Chondrocyte (in vitro differentiated cells): ENCODE data around the gene MBOAT2. TPM values are rescaled to one million over a fixed set of nuclear protein-coding genes. Genes with fewer than 3 reads are reported as not detected.
A peak's percentile ranks its signal among the peaks of the same experiment; 100 is the strongest.

Source experiments
- DNase-seq: peaks from one replicate; pipeline ENCODE4 v3.0.0; 2021; ENCODE audit warnings: mixed read lengths, low spot score
- H3K27ac Mint-ChIP-seq: one replicate; pipeline ENCODE4 v1.8.0; 2021; ENCODE audit warnings: mild to moderate bottlenecking, moderate library complexity, mixed read lengths; ENCODE audit not compliant: unreplicated experiment
- H3K27me3 Mint-ChIP-seq: 2 replicates; pipeline ENCODE4 v1.8.0; 2021; ENCODE audit warnings: low read depth, mixed read lengths
- H3K36me3 Mint-ChIP-seq: 2 replicates; pipeline ENCODE4 v1.8.0; 2021; ENCODE audit warnings: low read depth, mixed read lengths
- H3K4me1 Mint-ChIP-seq: 2 replicates; pipeline ENCODE4 v1.8.0; 2021; ENCODE audit warnings: low read depth, mild to moderate bottlenecking, mixed read lengths
- H3K4me3 Mint-ChIP-seq: one replicate; pipeline ENCODE4 v1.8.0; 2021; ENCODE audit warnings: mild to moderate bottlenecking, moderate library complexity, mixed read lengths; ENCODE audit not compliant: unreplicated experiment
- H3K9me3 Mint-ChIP-seq: 2 replicates; pipeline ENCODE4 v1.8.0; 2021; ENCODE audit warnings: low read depth, mixed read lengths
- CTCF ChIP-seq: fragments of 200-600 bp; sonication (generic); IDR thresholded peaks from 2 replicates; pipeline ENCODE4 v1.5.0; 2021; ENCODE audit warnings: antibody characterized with exemption, mild to moderate bottlenecking, moderate library complexity
- total RNA-seq: library from RNA; stranded (reverse); gene quantifications from 3 replicates; pipeline ENCODE4 v1.2.1, GENCODE V29; 2021

The MBOAT2 gene
- total RNA-seq, 1 donor from 2014 or later = 40.2 TPM

- Mint-ChIP-seq H3K4me3 (no peak overlapping the region), H3K27ac (peak overlapping the region; percentile 59), H3K4me1 (no peaks in the 10 kb centered on the region), H3K9me3 (no peaks in the 10 kb centered on the region), H3K36me3 (peaks cover 13% of the 10 kb centered on the region), H3K27me3 (no peaks in the 10 kb centered on the region)
- no peak for TF ChIP-seq CTCF
- DNase-seq = no peak
Measured at GRCh38 chr2:8858264-8858663, 145.2 kb downstream of the MBOAT2 start.

GRCh38 chr2:8857709-8858108 lies 145.8 kb downstream of the MBOAT2 start:
- no peak overlapping the region for H3K4me3 Mint-ChIP-seq
- H3K36me3 Mint-ChIP-seq = peaks cover 13% of the 10 kb centered on the region
- TF ChIP-seq CTCF = no peak
- H3K27ac Mint-ChIP-seq = peak overlapping the region; percentile 59
- H3K9me3 Mint-ChIP-seq = no peaks in the 10 kb centered on the region
- no peaks in the 10 kb centered on the region for H3K27me3 Mint-ChIP-seq
- no peaks in the 10 kb centered on the region for H3K4me1 Mint-ChIP-seq
- DNase-seq = no peak

- no peaks in the 10 kb centered on the region for H3K27me3 Mint-ChIP-seq
- H3K27ac Mint-ChIP-seq = no peak overlapping the region
- no peak for DNase-seq
- H3K4me1 Mint-ChIP-seq = no peaks in the 10 kb centered on the region
- H3K36me3 Mint-ChIP-seq = peaks cover 2% of the 10 kb centered on the region
- H3K9me3 Mint-ChIP-seq = no peaks in the 10 kb centered on the region
- no peak overlapping the region for H3K4me3 Mint-ChIP-seq
- TF ChIP-seq CTCF = no peak
Measured at GRCh38 chr2:8856176-8856575, 147.3 kb downstream of the MBOAT2 start.

GRCh38 chr2:8855010-8855409 lies 148.5 kb downstream of the MBOAT2 start:
- Mint-ChIP-seq H3K9me3 (no peaks in the 10 kb centered on the region), H3K27me3 (no peaks in the 10 kb centered on the region), H3K27ac (no peak overlapping the region), H3K36me3 (no peaks in the 10 kb centered on the region), H3K4me3 (no peak overlapping the region), H3K4me1 (no peaks in the 10 kb centered on the region)
- no peak for TF ChIP-seq CTCF
- no peak for DNase-seq

- Mint-ChIP-seq H3K27ac (no peak overlapping the region), H3K27me3 (no peaks in the 10 kb centered on the region), H3K36me3 (no peaks in the 10 kb centered on the region), H3K4me1 (no peaks in the 10 kb centered on the region), H3K9me3 (no peaks in the 10 kb centered on the region), H3K4me3 (no peak overlapping the region)
- DNase-seq = no peak
- TF ChIP-seq CTCF = no peak
Measured at GRCh38 chr2:8853426-8853825, 150.1 kb downstream of the MBOAT2 start.
